Measurements from ENCODE around the gene RAB24. TPM values are rescaled to one million over a fixed set of nuclear protein-coding genes. Genes with fewer than 3 reads are reported as not detected.

The RAB24 gene
- total and polyA plus RNA-seq, 2 of the 4 experiments (the other 2 are of a cell fraction) = 18.5 to 60.8 TPM

GRCh38 chr5:177314376-177315342 lies 11.1 kb upstream of the RAB24 start:
- intact Hi-C loops (cut with micrococcal nuclease) = no loop called here
- Histone ChIP-seq H3K27ac (ENCODE audit: insufficient read depth, low read length) (no peak overlapping the region), H3K56ac (ENCODE audit: extremely low read depth, insufficient read depth, low read length) (no peak overlapping the region), H2AK9ac (replicated peaks; ENCODE audit: low read depth, low read length, poor library complexity) (peak overlapping the region; percentile 82), H2BK5ac (ENCODE audit: low read depth, low read length, poor library complexity, severe bottlenecking) (no peak overlapping the region), H3K9me3 (ENCODE audit: control insufficient read depth, insufficient read depth, low read length) (no peaks in the 10 kb centered on the region), H2BK120ac (ENCODE audit: low read depth, low read length) (no peak overlapping the region), H4K91ac (ENCODE audit: insufficient read depth, low read depth, low read length) (no peak overlapping the region), H3K4ac (ENCODE audit: low read depth, low read length) (no peak overlapping the region), H2AK5ac (ENCODE audit: low read depth, low read length) (no peak overlapping the region), H4K20me1 (ENCODE audit: insufficient read depth, low read length) (peaks cover 35% of the 10 kb centered on the region), H3K4me2 (ENCODE audit: low read depth, low read length) (no peak overlapping the region), H3K4me1 (ENCODE audit: control insufficient read depth, insufficient read depth, low read length) (peaks cover 7% of the 10 kb centered on the region; the same call in 1 of the 2 replicates), H3K9ac (ENCODE audit: low read depth, low read length) (no peak overlapping the region), H3K36me3 (ENCODE audit: control insufficient read depth, insufficient read depth, low read length) (no peaks in the 10 kb centered on the region; the same call in 1 of the 2 replicates), H3K14ac (replicated peaks; ENCODE audit: low read depth, low read length) (no peak overlapping the region), H4K8ac (ENCODE audit: low read depth in 2 of 2, low read length in 2 of 2) (no peak overlapping the region), H3K27me3 (ENCODE audit: control insufficient read depth, insufficient read depth, low read length) (no peaks in the 10 kb centered on the region), H4K5ac (ENCODE audit: low read depth, low read length) (no peak overlapping the region), H3K18ac (ENCODE audit: low read depth, low read length) (no peak overlapping the region), H3K23ac (ENCODE audit: low read depth, low read length) (no peak overlapping the region), H2BK15ac (ENCODE audit: low read depth, low read length) (no peak overlapping the region), H3K79me1 (ENCODE audit: low read depth in 1 of 2, low read length in 2 of 2) (peaks cover 9 to 35% of the 10 kb centered on the region in 2 experiments; a peak in 3 of 4 replicates), H2BK20ac (ENCODE audit: low read depth, low read length) (no peak overlapping the region), H3K9me1 (ENCODE audit: insufficient read depth, low read length) (0 out of 2 replicates have a peak, but pooled peaks cover 2% of the 10 kb centered on the region), H2AFZ (replicated peaks; ENCODE audit: low read length, poor library complexity) (peak overlapping the region; percentile 32), H3K4me3 (ENCODE audit: insufficient read depth, low read depth, low read length) (no peak overlapping the region)
- dilution Hi-C loops (cut with HindIII; ENCODE audit: low sequenced_read_pairs, unreplicated experiment) = no loop called here
- ChIA-PET POLR2A (ENCODE audit: unreplicated experiment) (no interaction called here), CTCF (no interaction called here)
- in situ Hi-C loops (cut with MboI; ENCODE audit: low sequenced_read_pairs) = loop anchor here (5.0 kb wide), 1 partner anchor 133 kb away; the partner anchor contains the start of gene PRR7
- 80% methylated on average over 1 of the region's 18 CpGs; no CpG with 5 or more reads in 1 of the 2 experiments for WGBS, 2 experiments (ENCODE audit: extremely low coverage in 2 of 2, insufficient read length in 1 of 2)
- no TSS peak for BruUV-seq (replicated peaks)
- no peak for TF ChIP-seq POLR2A (IDR thresholded peaks at IDR 0.05; ENCODE audit: low read depth, low read length)
- no peak for TF ChIP-seq BHLHE40 (IDR thresholded peaks at IDR 0.05; ENCODE audit: low read depth, low read length)
- no peak for TF ChIP-seq RCOR1 (IDR thresholded peaks at IDR 0.05; ENCODE audit: insufficient replicate concordance, low read length)
- no peak for TF ChIP-seq USF2 (IDR thresholded peaks at IDR 0.05; ENCODE audit: low read depth, low read length)
- no peak for TF ChIP-seq MAZ (IDR thresholded peaks at IDR 0.05; ENCODE audit: borderline replicate concordance, low read depth, low read length)
- no peak for TF ChIP-seq MXI1 (IDR thresholded peaks at IDR 0.05; ENCODE audit: borderline replicate concordance, low read depth, low read length)
- TF ChIP-seq CHD1 (IDR thresholded peaks at IDR 0.05; ENCODE audit: low read depth, low read length) = no peak
- TF ChIP-seq CEBPB (IDR thresholded peaks at IDR 0.05; ENCODE audit: low read depth, low read length) = no peak
- TF ChIP-seq RFX5 (IDR thresholded peaks at IDR 0.05; ENCODE audit: low read depth, low read length) = no peak
- no peak for TF ChIP-seq CTCF (conservative IDR thresholded peaks at IDR 0.05; ENCODE audit: low read depth, low read length)
- TF ChIP-seq NFE2L2 (IDR thresholded peaks at IDR 0.05; ENCODE audit: low read depth, low read length) = no peak
- no peak for TF ChIP-seq SMC3 (IDR thresholded peaks at IDR 0.05; ENCODE audit: low read depth, low read length)
- no peak for TF ChIP-seq RAD21 (IDR thresholded peaks at IDR 0.05; ENCODE audit: low read length)
- ATAC-seq (ENCODE audit: low read depth) (no peak), DNase-seq (no peak)
